GM10266 (cell line): Measurements from ENCODE around the gene EPYC.

ENCODE experiments used
- DNase-seq: peaks from one replicate; pipeline ENCODE4 v3.0.0; 2012; ENCODE audit errors: extremely low spot score
- TF ChIP-seq, protein P1 (sequence below): IDR thresholded peaks from 2 replicates; pipeline ENCODE4 v1.5.1; 2012; ENCODE audit warnings: mild to moderate bottlenecking, low read depth; ENCODE audit not compliant: control insufficient read depth, insufficient read depth; ENCODE audit errors: missing control alignments

The EPYC gene

DNA sequence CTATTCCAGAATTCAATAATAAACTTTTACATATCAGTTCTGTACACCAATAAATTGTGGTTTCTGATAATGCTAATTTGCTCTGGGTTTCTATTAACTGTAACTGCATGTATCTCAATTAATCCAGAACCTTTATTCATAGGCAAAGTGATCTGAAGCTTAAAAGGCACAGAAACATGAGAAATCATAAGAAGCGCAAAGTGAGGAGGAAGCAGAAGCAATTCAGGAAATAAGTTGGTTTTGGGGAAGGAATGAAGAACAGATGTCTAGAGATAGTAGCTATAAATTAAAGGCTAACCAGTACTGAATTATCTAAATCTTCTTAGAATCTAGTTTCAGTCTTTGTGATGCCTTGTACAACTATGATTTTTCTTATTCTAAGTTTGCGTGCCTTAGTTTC is 28.5 kb upstream of the EPYC start:
- TF ChIP-seq, protein P1, sequence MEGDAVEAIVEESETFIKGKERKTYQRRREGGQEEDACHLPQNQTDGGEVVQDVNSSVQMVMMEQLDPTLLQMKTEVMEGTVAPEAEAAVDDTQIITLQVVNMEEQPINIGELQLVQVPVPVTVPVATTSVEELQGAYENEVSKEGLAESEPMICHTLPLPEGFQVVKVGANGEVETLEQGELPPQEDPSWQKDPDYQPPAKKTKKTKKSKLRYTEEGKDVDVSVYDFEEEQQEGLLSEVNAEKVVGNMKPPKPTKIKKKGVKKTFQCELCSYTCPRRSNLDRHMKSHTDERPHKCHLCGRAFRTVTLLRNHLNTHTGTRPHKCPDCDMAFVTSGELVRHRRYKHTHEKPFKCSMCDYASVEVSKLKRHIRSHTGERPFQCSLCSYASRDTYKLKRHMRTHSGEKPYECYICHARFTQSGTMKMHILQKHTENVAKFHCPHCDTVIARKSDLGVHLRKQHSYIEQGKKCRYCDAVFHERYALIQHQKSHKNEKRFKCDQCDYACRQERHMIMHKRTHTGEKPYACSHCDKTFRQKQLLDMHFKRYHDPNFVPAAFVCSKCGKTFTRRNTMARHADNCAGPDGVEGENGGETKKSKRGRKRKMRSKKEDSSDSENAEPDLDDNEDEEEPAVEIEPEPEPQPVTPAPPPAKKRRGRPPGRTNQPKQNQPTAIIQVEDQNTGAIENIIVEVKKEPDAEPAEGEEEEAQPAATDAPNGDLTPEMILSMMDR = no peak
- DNase-seq = no peak

DNA sequence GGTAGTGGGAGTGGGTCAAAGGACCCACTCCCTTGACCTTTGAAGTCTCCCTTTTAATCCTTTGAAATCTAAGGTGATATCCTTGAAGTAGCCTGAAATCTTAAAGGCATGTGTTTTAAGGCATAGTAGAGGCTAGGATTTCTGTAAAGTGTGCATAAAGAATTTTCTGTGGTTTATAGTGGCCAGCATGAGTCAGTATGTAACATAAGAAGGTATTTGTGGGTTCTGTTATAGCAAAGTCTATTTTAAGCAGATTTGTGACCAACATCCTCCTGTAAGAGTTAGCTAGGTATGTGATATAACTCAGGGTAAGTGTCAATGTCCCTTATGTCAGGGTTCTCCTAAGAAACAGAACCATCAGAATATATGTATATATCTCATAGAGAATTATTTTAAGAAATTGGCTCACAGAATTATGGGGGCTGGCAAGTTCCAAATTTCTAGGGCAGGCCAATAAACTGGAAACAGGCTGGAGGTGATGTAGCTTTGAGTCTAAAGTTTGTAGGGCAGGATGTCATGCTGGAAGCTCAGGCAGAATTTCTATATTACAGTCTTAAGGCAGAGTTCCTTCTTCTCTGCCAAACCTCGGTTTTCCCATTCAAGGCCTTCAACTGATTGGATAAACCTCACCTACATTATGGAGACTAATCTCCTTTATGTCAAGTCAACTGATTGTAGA is 18.7 kb upstream of the EPYC start:
- TF ChIP-seq, protein P1 = no peak
- DNase-seq = no peak

DNA sequence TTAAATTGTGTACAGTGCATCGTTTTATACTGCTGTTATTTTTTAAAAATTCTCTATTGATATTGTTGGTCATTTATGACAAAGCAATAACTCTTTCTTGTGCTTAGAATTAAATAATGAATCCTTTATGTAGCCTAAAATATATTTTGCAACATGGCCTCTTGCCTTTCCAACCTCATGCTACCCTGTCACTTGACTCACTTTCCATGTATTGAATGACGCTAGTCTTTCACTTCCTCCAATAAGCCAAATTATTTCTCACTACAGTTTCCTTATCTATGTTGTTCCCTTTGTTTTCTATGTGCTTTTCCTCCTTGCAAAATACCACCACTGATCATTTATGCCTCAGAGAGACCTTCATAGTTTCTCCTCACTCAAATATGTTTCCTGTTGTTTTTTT is 16.3 kb upstream of the EPYC start:
- TF ChIP-seq, protein P1 = no peak
- no peak for DNase-seq

DNA sequence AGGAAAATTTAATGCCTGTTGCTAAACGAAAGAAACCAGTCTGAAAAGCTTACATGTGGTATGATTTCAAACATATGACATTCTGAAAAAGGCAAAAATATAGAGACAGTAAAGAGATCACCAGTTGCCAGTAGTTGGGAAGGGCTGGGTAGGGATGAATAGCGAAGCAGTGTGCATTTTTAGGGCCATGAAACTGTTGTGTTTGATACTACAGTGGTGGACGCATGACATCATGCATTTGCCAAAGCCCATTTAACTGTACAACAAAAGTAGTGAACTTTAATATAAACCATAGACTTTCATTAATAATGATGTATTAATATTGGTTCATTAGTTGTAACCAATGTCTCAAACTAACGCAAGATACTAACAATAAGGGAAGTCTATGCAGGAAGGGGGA is 14.7 kb upstream of the EPYC start:
- TF ChIP-seq, protein P1 = no peak

DNA sequence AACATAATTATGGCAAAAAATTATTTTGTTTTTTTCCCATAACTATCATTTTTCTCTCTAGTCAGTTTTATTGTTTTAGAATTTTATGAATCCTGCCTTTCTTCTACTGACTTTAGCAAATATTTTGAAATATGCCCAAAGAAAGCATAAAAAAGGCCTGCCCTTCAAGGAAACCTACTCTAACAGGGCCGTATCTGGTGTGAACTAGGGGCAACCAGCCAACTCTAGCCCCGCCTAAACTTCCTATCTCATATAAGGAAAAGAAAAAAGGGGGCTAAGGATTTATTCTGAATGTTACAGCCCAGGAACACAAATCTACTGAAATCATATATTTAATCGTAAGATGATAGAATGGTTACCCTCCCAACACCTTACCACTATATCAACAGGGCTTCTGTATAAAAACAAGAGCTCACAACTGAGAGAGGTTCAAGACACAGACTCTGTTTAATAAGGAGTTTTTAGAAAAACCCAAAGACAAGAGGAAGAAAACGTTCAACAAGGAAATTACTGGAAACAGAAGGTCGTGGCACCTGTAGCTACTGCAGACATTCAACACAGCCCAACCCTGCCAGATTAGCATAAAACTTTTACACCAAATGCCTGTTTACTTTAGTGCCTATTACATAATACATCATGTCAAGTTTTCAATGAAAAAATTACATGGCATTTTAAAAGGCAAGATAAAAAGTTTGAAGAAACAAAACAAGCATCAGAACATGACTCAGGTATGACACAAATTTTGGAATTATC is 12.9 kb upstream of the EPYC start:
- no peak for DNase-seq
- TF ChIP-seq, protein P1 = no peak

More for the DNA sequence above, 14.7 kb upstream of the EPYC start:
- DNase-seq = no peak

DNA sequence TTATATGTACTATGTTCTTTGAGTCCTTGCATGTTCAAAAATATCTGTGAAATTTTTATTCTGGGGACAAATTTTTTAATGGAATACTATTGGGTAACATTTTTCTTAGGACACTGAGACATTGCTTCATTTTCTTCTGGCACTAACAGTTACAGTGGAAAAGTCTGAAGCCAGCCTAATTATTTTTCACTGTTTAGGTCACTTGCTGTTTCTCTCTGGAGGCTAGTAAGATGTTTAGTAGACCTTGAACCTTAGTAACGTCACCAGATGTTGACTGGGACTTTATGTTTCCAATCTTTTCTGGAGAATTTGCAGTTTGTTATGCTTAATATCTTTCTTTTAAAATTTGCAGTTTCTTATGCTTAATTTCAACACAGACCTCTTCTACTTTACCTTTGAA is 12.3 kb upstream of the EPYC start:
- DNase-seq = no peak
- TF ChIP-seq, protein P1 = no peak
